Hindlimb muscle (tissue), 1 donor: ENCODE measurements around the gene MAST4. TPM values are rescaled to one million over a fixed set of nuclear protein-coding genes. Genes with fewer than 3 reads are reported as not detected.
A peak's percentile ranks its signal among the peaks of the same experiment; 100 is the strongest.
"Not testable (repeated sequence)": the region's sequence is repeated elsewhere in the genome, so short reads cannot be mapped to it uniquely, and the experiment has no call there.

ENCODE experiments used
- DNase-seq: peaks from one replicate; pipeline ENCODE4 v3.0.0-alpha.2; 2013
- polyA plus RNA-seq: library from polyadenylated mRNA; unstranded; fragments of 120-200 nt; gene quantifications from one replicate; pipeline ENCODE4 v1.2.1, GENCODE V29; 2013; ENCODE audit not compliant: insufficient read length

Gene MAST4
- polyA plus RNA-seq, 1 donor, result 14.1 TPM

- no peak for DNase-seq
These were observed 151.4 kb downstream of the MAST4 start for GRCh38 chr5:66747607-66748006.

- DNase-seq, result not testable (repeated sequence)
These were observed 156.5 kb downstream of the MAST4 start for GRCh38 chr5:66752668-66753067.

- DNase-seq, result peak; percentile 56
These were observed 161.1 kb downstream of the MAST4 start for GRCh38 chr5:66757219-66757833.

DNA sequence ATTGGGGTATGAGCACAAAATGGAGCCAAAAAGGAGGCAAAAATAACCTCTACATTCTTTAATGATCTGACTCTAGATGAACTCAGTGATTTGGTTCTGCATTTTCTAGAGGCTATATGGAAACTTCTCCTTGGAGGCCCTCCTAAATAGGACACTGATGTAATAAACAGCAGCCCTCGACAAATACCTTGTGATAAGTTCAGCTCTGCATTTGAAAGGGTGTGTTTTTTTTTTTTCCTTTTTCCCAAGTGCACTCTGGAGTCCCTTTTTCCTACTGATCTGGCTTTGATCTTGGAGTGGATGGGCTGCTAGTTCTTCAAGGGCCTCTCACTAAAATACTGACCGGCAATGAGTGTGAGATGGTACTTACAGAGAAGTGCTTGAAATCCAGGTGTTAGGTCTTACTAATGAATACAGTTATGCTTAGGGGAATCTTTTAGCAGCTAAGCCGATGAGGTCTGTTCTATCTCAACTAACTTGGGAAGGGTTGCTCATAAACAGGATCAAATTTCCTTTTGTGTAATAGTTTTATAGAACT lies 161.7 kb downstream of the MAST4 start:
- no peak for DNase-seq

GRCh38 chr5:66769030-66769733 lies 173.0 kb downstream of the MAST4 start:
- no peak for DNase-seq

GRCh38 chr5:66769839-66770617 lies 173.8 kb downstream of the MAST4 start:
- DNase-seq, result peak; percentile 35

DNA sequence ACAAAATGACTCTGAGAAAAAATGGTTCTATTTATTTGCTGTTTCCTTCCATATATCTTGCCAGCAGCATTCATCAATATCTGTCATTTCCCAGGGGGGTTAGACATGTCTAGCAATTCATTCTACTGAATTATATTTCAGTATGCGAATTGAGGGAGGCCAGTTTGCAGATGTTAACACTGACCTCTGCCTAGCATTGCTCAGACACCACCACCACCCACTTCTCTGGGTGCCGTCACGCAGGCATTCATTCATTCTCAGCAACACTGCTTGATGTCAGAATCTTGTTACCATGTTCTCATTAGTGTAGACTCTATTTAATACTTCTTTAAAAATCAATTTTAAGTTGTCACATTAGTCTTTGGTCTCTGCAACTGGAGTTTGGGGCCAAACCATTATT lies 181.7 kb downstream of the MAST4 start:
- DNase-seq, result no peak

DNA sequence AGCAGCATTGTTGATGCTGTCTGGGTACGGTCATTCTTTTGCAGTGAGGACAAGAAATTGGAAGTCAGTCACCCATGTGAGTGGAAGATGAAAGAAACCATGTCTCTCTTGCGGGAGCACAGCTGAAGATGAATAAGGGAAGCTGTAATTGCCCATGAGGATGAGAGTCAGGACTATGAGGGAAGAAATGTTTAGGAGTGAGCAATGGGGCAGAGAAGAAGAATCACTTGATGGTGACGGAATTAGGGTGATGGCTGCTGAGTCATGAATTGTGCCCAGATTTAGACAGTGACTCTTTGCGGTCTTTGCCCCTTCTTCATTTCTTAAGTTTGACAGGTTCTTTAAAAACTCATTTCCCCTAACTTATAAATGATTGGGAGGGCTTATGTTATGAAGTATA lies 183.3 kb downstream of the MAST4 start:
- no peak for DNase-seq

DNA sequence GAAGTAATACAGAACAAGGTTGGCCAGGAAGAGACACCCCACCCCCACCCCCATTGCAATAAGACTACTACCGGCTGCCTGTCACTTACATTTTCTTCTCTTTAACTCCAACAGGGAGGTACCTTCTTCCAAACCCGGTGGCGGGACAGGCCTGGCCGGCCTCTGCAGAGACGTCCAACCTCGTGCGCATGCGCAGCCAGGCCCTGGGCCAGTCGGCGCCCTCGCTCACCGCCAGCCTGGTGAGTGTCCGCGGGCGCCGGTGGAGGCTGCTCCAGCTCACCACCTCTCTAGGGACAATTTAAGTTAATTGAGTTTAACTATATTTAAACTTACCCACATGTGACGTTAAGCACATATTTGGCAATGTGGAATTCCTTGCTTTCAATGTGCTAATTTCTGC lies 192.4 kb downstream of the MAST4 start:
- no peak for DNase-seq

GRCh38 chr5:66789434-66789833 lies 193.2 kb downstream of the MAST4 start:
- DNase-seq, result no peak

DNA sequence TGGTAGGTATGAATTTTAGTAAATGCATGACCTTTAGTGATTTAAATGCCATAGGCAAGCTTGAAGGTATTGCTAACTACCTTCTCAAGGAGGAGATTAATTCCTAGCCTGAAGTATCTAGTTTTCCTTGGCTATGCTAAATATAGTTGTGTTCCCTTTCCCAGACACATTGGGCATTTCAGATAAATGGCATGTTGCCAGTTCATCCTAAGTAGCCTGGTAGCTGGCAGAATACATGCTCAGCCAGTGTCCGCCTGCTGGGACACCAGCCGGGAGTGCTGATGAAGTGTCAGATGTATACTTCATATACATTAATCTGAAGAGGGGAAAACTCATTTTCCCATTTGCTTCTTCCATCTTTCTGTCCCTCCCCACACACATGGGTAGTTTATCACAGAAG lies 196.9 kb downstream of the MAST4 start:
- DNase-seq, result no peak

- DNase-seq, result no peak
These were observed 199.5 kb downstream of the MAST4 start for GRCh38 chr5:66795682-66796081.

- no peak for DNase-seq
These were observed 200.4 kb downstream of the MAST4 start for GRCh38 chr5:66796305-66797292.

DNA sequence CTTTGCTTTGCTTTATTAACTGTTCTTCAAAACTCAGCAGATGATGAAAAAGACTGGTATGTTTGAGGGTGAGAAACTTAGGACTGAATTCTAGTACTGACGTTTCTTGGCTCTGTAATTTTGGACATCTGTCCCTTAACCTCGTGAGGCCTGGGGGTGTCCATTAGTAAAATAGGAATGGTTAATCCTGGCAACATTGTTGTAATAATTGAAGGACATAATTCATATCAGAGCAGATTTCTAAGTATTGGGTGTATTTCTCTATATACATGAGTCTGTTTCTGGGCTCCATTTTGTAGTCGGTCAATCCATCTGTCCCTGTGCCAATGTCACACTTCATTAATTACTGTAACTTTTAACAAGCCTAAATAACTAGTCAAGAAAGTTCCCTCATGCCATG lies 206.7 kb downstream of the MAST4 start:
- DNase-seq, result no peak

DNA sequence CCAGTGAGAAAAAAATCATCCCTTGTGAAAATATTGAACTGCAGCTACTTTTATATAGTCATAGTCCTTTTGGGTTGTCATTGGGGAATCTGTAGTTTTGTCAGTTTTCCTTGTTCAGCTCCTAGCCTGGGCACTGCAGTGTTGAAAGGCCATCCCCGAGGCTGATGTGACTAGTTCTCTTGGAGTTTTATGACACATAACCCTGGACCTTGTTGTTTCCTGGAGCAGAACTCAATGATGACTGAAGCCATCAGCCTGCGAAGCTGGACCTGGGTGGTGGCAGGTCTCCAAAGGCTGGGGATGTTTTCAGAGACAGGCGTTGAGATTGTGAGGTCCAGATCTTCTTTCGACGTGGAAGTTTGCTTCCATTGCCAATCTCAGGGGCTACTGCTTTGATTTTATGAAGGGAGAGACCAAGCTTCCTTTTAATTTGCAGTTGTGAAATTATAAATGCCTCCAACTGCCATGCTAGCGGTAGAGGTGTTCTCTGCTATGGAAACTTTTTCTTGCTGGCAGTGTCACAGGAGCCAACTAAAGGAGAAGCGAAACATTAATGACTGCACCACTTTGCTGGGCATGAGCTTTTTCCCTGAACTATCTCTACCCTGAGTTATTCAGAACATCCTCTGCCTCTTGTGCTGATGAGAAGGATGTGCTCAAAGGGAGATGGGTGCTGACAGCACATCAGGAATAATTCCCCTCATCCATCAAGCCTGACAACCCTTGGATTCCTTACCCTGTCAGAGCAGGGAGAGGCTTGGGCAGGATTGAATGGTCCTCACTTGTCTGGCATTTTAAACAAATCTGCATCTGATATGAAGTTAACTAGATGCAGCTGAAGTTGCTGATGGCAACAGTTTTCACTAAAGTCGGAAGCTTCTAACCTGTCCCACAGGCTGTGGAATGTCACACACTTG lies 209.6 kb downstream of the MAST4 start:
- DNase-seq, result no peak

DNA sequence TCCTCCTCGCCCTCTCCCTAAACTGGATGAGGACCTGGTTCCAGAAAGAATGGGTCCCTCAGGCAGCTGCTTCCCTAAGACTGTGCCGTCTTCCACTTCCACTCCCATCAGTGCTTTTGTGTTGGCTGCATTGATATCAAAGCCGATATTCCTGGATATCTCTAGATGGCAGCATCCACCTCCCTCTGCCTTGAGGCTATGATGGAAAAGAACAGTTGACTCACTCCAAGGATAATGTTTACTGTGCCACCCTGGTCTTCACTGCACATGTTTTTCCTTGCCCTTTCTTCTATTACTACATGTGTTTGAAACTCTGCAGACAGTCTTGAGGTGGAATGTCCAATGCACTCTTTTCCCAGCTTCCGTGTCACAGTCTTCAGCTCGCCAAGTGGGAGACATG lies 211.6 kb downstream of the MAST4 start:
- peak; percentile 43 for DNase-seq

- no peak for DNase-seq
These were observed 212.5 kb downstream of the MAST4 start for GRCh38 chr5:66808663-66809062.

GRCh38 chr5:66810151-66810550 lies 214.0 kb downstream of the MAST4 start:
- DNase-seq, result no peak

- no peak for DNase-seq
These were observed 214.7 kb downstream of the MAST4 start for GRCh38 chr5:66810848-66811261.

- no peak for DNase-seq
These were observed 216.1 kb downstream of the MAST4 start for GRCh38 chr5:66812291-66812690.

- peak; percentile 32 for DNase-seq
These were observed 217.1 kb downstream of the MAST4 start for GRCh38 chr5:66813306-66813705.
